CD4-positive, alpha-beta T cell (primary cell): ENCODE data around the gene PCDHGA1. TPM values are rescaled to one million over a fixed set of nuclear protein-coding genes. Genes with fewer than 3 reads are reported as not detected.

Experiments used
- ATAC-seq: fragments of 200-7000 bp; cut with Tn5 transposase; one replicate; pipeline ENCODE4 v1.10.0; 2022; ENCODE audit warnings: mild to moderate bottlenecking; ENCODE audit not compliant: poor library complexity
- CTCF ChIA-PET: fragments of 350-600 bp; sonication (Branson Sonifier 250); formaldehyde crosslinking; loops from one replicate; lab custom pipeline; 2021; ENCODE audit warnings: antibody characterized with exemption, inconsistent platforms; lab: Charles Lee
- POLR2A ChIA-PET: fragments of 350-600 bp; sonication (Branson Sonifier 250); formaldehyde crosslinking; loops from one replicate; lab custom pipeline; 2021; ENCODE audit warnings: antibody characterized with exemption, inconsistent platforms; lab: Charles Lee
- DNase-seq, 14 experiments: peaks; one replicate each; pipeline ENCODE4 v3.0.0-alpha.2; 2013 to 2020; ENCODE audit warnings: mixed read lengths in 2 of 14
- H3K27ac ChIP-seq, 2 donors: one replicate each; pipeline versions ENCODE4 v1.5.1 to v1.7.0; 2013; ENCODE audit warnings: low read length in 2 of 2, low read depth in 1 of 2, mild to moderate bottlenecking in 1 of 2
- H3K27me3 ChIP-seq, 2 experiments: 1 replicate in 1 of 2; 2 replicates in 1 of 2; pipeline versions ENCODE4 v1.6.1 to v1.7.0; 2013; ENCODE audit warnings: low read length in 2 of 2, control low read depth in 1 of 2, mild to moderate bottlenecking in 1 of 2, moderate library complexity in 1 of 2; ENCODE audit not compliant: insufficient read depth in 2 of 2, control insufficient read depth in 1 of 2
- H3K36me3 ChIP-seq: one replicate; pipeline ENCODE4 v1.6.1; 2013; ENCODE audit warnings: low read length, control low read depth; ENCODE audit not compliant: insufficient read depth
- H3K4me1 ChIP-seq: one replicate; pipeline ENCODE4 v1.6.1; 2013; ENCODE audit warnings: low read length, control low read depth; ENCODE audit not compliant: insufficient read depth
- H3K4me3 ChIP-seq: one replicate; pipeline ENCODE4 v1.5.1; 2013; ENCODE audit warnings: mild to moderate bottlenecking, low read length, moderate library complexity
- H3K9me3 ChIP-seq, 2 experiments: 1 replicate in 1 of 2; 2 replicates in 1 of 2; pipeline versions ENCODE4 v1.6.1 to v1.7.0; 2013; ENCODE audit warnings: low read length in 2 of 2, mild to moderate bottlenecking in 2 of 2, control low read depth in 1 of 2, moderate library complexity in 1 of 2; ENCODE audit not compliant: control insufficient read depth in 1 of 2, insufficient read depth in 1 of 2
- H3K27ac Mint-ChIP-seq: one replicate; pipeline ENCODE4 v1.8.0; 2020; ENCODE audit warnings: mixed read lengths
- H3K27me3 Mint-ChIP-seq: one replicate; pipeline ENCODE4 v1.8.0; 2021; ENCODE audit warnings: mixed read lengths
- H3K36me3 Mint-ChIP-seq: one replicate; pipeline ENCODE4 v1.8.0; 2021; ENCODE audit warnings: low read depth, mixed read lengths
- H3K4me1 Mint-ChIP-seq: one replicate; pipeline ENCODE4 v1.8.0; 2021; ENCODE audit warnings: low read depth, mixed read lengths
- H3K4me3 Mint-ChIP-seq: one replicate; pipeline ENCODE4 v1.8.0; 2020; ENCODE audit warnings: mild to moderate bottlenecking, mixed read lengths
- H3K9me3 Mint-ChIP-seq: one replicate; pipeline ENCODE4 v1.8.0; 2020; ENCODE audit warnings: mixed read lengths
- CTCF ChIP-seq: fragments of 200-600 bp; IDR thresholded peaks from one replicate; pipeline ENCODE4 v1.8.0; 2022; ENCODE audit warnings: antibody characterized with exemption, mild to moderate bottlenecking
- intact Hi-C, 2 experiments: fragments of 100-400 bp; cut with DNase I in 1 of 2; cut with micrococcal nuclease in 1 of 2; formaldehyde crosslinking; loops; one replicate each; pipeline versions ENCODE4 v1.15.1 to v1.9.0; 2023 to 2025; cut with DNase I, micrococcal nuclease
- polyA plus RNA-seq, 2 donors: library from polyadenylated mRNA; unstranded; fragments of 120-200 nt; gene quantifications; one replicate each; pipeline ENCODE4 v1.2.1, GENCODE V29; 2013
- total RNA-seq, 174 experiments: library from RNA in 2 of 174; stranded (reverse) in 2 of 174; gene quantifications; one replicate each; pipeline ENCODE4 v1.2.3 and lab custom pipeline; 2021 to 2026

PCDHGA1 gene
- total RNA-seq = not detected
- 0.06 TPM for polyA plus RNA-seq (2013, experiment 1 of 2)
- polyA plus RNA-seq (2013, experiment 2 of 2) = 0.11 TPM
- total RNA-seq (lab: John Stamatoyannopoulos, UW) = 0 to 1.6 (median 0.27) reads per million in 172 experiments

- peaks cover 6% of the 10 kb centered on the region for H3K4me1 ChIP-seq
- ChIA-PET CTCF (interaction anchor here (0.5 to 8.1 kb wide), 9 partner anchors 8 to 577 kb away, joined by 3 to 40 read pairs (median 3); partner anchors contain the start of genes PCDHGA2, PCDHGB1, PCDHGB5 and TAF7), POLR2A (interaction anchor here (1.8 kb wide), 1 partner anchor 10 kb away, joined by 18 read pairs; the partner anchor contains the start of gene TAF7)
- Mint-ChIP-seq H3K27ac (no peak within 1 kb of the TSS), H3K27me3 (peaks cover 92% of the 10 kb centered on the region), H3K36me3 (peaks cover 46% of the 10 kb centered on the region), H3K9me3 (peaks cover 14% of the 10 kb centered on the region), H3K4me1 (peaks cover 11% of the 10 kb centered on the region), H3K4me3 (peak within 1 kb of the TSS; percentile 62)
- peaks cover 45 to 50% of the 10 kb centered on the region in 2 experiments for H3K9me3 ChIP-seq
- H3K27ac ChIP-seq = no peak within 1 kb of the TSS
- peak in 7 of 14 experiments; percentile 13 to 53 (median 31) for DNase-seq
- H3K4me3 ChIP-seq = peak within 1 kb of the TSS; percentile 28
- intact Hi-C loops = no loop called here
- no peak for TF ChIP-seq CTCF
- peak; percentile 60 for ATAC-seq
- no peaks in the 10 kb centered on the region for H3K36me3 ChIP-seq
- peaks cover 50 to 52% of the 10 kb centered on the region in 2 experiments for H3K27me3 ChIP-seq
Observed at GRCh38 chr5:141330299-141331080, at the start of gene PCDHGA1. TSS of gene PCDHGA1 (plus strand) at chr5:141330514.

- Mint-ChIP-seq H3K27ac (no peak overlapping the region), H3K4me1 (no peaks in the 10 kb centered on the region), H3K36me3 (peaks cover 93% of the 10 kb centered on the region), H3K4me3 (no peak overlapping the region), H3K27me3 (no peaks in the 10 kb centered on the region), H3K9me3 (peaks cover 22% of the 10 kb centered on the region)
- Histone ChIP-seq H3K4me3 (no peak overlapping the region), H3K27ac (no peak overlapping the region), H3K4me1 (no peaks in the 10 kb centered on the region), H3K9me3 (peaks cover 56 to 79% of the 10 kb centered on the region in 2 experiments), H3K27me3 (no peaks in the 10 kb centered on the region), H3K36me3 (no peaks in the 10 kb centered on the region)
- ATAC-seq (no peak), DNase-seq (no peak)
- ChIA-PET CTCF (no interaction called here), POLR2A (no interaction called here)
- intact Hi-C loops = no loop called here
- TF ChIP-seq CTCF = no peak
Observed at GRCh38 chr5:141298376-141298775, 31.9 kb upstream of the PCDHGA1 start.

- no peak for TF ChIP-seq CTCF
- Histone ChIP-seq H3K27ac (no peak within 1 kb of the TSS), H3K9me3 (peaks cover 52 to 83% of the 10 kb centered on the region in 2 experiments), H3K4me3 (no peak within 1 kb of the TSS), H3K27me3 (no peaks in the 10 kb centered on the region), H3K4me1 (no peaks in the 10 kb centered on the region), H3K36me3 (no peaks in the 10 kb centered on the region)
- Mint-ChIP-seq H3K4me3 (no peak within 1 kb of the TSS), H3K27ac (no peak within 1 kb of the TSS), H3K4me1 (no peaks in the 10 kb centered on the region), H3K9me3 (peaks cover 13% of the 10 kb centered on the region), H3K36me3 (peaks cover 86% of the 10 kb centered on the region), H3K27me3 (no peaks in the 10 kb centered on the region)
- intact Hi-C loops = no loop called here
- CTCF ChIA-PET = no interaction called here
- ATAC-seq (no peak), DNase-seq (peak in 1 of 14 experiments; percentile 6)
- POLR2A ChIA-PET = no interaction called here
Observed at GRCh38 chr5:141303756-141304155, 26.6 kb upstream of the PCDHGA1 start, which contains the start of gene SLC25A2. TSS of gene SLC25A2 (minus strand) at chr5:141304049. CDS start at chr5:141303865, 184 bp downstream.
